Left ventricle myocardium inferior (tissue), 1 donor: ENCODE data around the gene ZBTB2. TPM values are rescaled to one million over a fixed set of nuclear protein-coding genes. Genes with fewer than 3 reads are reported as not detected.

Experiments
- DNase-seq: peaks from one replicate; pipeline ENCODE4 v3.0.0-alpha.2; 2020
- H3K27ac ChIP-seq: fragments of 200-600 bp; replicated peaks from 2 replicates; pipeline ENCODE4 v1.8.0; 2021
- H3K27me3 ChIP-seq: fragments of 200-600 bp; 2 replicates; pipeline ENCODE4 v1.8.0; 2021; ENCODE audit warnings: low read depth
- H3K36me3 ChIP-seq: fragments of 200-600 bp; 2 replicates; pipeline ENCODE4 v1.8.0; 2021
- H3K4me1 ChIP-seq: fragments of 200-600 bp; 2 replicates; pipeline ENCODE4 v1.8.0; 2021
- H3K4me3 ChIP-seq: fragments of 200-600 bp; 2 replicates; pipeline ENCODE4 v1.8.0; 2021; ENCODE audit warnings: mild to moderate bottlenecking, moderate library complexity
- H3K9me3 ChIP-seq: fragments of 200-600 bp; replicated peaks from 2 replicates; pipeline ENCODE4 v1.8.0; 2021
- intact Hi-C: fragments of 100-400 bp; cut with micrococcal nuclease; formaldehyde crosslinking; loops from one replicate; pipeline ENCODE4 v1.11.0; 2022
- total RNA-seq: library from RNA; stranded (reverse); fragmentation: NEBNext Ultra II Directional; extraction: Animal tissue kit (Norgen Biotek cat#: 25700); gene quantifications from one replicate; pipeline ENCODE4 v1.2.1, GENCODE V29; 2021
- TF ChIP-seq, protein P1 (sequence below): fragments of 200-600 bp; IDR thresholded peaks from 2 replicates; pipeline ENCODE4 v1.8.0; 2021; ENCODE audit warnings: antibody characterized with exemption, mild to moderate bottlenecking, borderline replicate concordance
- donor health status: DM: no; HTN: yes; CAD: no; lungs with severe emphysema.

The ZBTB2 gene
- total RNA-seq, 1 donor from 2014 or later, result 4.6 TPM

DNA sequence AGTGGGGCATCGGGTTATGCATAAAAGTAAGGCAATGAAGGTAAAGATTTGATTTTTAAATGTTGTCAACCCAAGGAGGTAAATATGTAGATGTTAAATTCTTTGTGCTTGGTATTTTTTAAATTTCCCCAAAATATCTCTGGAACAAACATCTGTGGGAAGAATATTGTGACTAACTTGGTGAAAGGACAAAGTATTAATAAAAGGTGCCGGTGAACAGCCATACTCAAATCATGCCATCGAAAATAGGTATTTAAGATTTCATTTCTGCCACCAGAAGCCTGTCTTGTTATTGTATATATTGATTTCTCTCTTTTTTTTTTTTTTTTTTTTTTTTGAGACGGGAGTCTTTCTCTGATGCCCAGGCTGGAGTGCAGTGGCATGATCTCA is 12.6 kb upstream of the ZBTB2 start:
- Histone ChIP-seq H3K27ac (no peak overlapping the region), H3K4me1 (peaks cover 20% of the 10 kb centered on the region), H3K4me3 (no peak overlapping the region), H3K27me3 (no peaks in the 10 kb centered on the region), H3K9me3 (no peaks in the 10 kb centered on the region), H3K36me3 (peaks cover 28% of the 10 kb centered on the region)
- intact Hi-C loops, result no loop called here
- TF ChIP-seq, protein P1, sequence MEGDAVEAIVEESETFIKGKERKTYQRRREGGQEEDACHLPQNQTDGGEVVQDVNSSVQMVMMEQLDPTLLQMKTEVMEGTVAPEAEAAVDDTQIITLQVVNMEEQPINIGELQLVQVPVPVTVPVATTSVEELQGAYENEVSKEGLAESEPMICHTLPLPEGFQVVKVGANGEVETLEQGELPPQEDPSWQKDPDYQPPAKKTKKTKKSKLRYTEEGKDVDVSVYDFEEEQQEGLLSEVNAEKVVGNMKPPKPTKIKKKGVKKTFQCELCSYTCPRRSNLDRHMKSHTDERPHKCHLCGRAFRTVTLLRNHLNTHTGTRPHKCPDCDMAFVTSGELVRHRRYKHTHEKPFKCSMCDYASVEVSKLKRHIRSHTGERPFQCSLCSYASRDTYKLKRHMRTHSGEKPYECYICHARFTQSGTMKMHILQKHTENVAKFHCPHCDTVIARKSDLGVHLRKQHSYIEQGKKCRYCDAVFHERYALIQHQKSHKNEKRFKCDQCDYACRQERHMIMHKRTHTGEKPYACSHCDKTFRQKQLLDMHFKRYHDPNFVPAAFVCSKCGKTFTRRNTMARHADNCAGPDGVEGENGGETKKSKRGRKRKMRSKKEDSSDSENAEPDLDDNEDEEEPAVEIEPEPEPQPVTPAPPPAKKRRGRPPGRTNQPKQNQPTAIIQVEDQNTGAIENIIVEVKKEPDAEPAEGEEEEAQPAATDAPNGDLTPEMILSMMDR, result no peak
- no peak for DNase-seq

DNA sequence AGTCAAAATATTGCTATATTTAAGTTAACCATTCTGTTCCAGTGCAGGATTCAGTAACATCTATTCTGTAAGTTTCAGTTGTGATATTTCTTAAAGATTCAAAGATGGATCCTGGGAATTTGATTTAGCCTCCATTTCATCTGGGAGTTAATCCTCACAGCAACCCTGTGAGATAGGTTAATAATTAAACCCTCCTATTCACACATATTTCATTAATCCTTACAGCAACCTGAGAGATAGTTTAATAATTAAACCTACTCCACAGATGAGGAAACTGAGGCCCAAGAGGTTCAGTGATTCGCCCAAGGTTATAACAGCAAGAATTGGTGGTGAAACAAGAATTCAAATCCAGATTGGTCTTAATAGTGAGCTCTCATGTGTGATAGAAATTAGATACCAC is 10.9 kb upstream of the ZBTB2 start:
- Histone ChIP-seq H3K27ac (no peak overlapping the region), H3K27me3 (no peaks in the 10 kb centered on the region), H3K4me3 (no peak overlapping the region), H3K4me1 (peaks cover 30% of the 10 kb centered on the region), H3K36me3 (peaks cover 22% of the 10 kb centered on the region), H3K9me3 (no peaks in the 10 kb centered on the region)
- intact Hi-C loops, result no loop called here
- no peak for DNase-seq
- TF ChIP-seq, protein P1, result no peak

DNA sequence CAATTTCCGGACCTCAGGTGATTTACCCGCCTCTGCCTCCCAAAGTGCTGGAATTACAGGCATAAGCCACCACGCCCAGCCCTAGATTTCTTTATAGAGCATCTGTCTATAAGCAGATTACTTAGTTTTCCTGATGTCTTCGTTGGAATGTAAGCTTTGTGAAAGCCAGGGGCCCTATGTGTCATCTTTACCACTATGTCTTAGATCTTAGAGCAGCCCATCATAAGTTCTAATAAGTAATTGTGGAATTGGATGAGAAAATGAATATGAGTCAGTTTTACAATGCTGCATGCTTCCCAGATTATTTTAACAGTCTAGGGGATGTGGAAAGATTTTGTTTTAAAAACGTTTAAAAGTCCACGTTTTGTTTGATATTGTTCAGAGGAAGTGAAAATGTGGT is 9.1 kb upstream of the ZBTB2 start:
- intact Hi-C loops, result no loop called here
- DNase-seq, result no peak
- Histone ChIP-seq H3K27ac (no peak overlapping the region), H3K4me1 (peaks cover 41% of the 10 kb centered on the region), H3K4me3 (no peak overlapping the region), H3K9me3 (no peaks in the 10 kb centered on the region), H3K27me3 (no peaks in the 10 kb centered on the region), H3K36me3 (peaks cover 22% of the 10 kb centered on the region)
- TF ChIP-seq, protein P1, result no peak

DNA sequence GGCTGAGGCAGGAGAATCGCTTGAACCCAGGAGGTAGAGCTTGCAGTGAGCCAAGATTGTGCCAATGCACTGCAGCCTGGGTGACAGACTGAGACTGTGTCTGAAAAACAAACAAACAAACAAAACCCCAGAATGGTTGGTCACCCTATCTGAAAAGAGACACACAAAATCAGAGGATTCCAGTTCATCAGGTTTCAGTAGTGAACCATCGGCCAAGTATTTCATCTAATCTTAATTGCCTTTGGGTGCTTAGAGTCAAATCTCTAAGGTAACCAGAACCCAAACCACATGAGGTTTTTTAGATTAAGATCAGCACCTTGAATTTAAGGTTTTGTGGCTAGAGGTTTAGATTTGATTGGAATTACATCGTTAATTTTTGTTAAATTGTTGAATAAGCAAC is 8.3 kb upstream of the ZBTB2 start:
- DNase-seq, result no peak
- Histone ChIP-seq H3K27ac (no peak overlapping the region), H3K4me3 (no peak overlapping the region), H3K27me3 (no peaks in the 10 kb centered on the region), H3K4me1 (peaks cover 49% of the 10 kb centered on the region), H3K36me3 (peaks cover 15% of the 10 kb centered on the region), H3K9me3 (no peaks in the 10 kb centered on the region)
- TF ChIP-seq, protein P1, result no peak
- intact Hi-C loops, result no loop called here

DNA sequence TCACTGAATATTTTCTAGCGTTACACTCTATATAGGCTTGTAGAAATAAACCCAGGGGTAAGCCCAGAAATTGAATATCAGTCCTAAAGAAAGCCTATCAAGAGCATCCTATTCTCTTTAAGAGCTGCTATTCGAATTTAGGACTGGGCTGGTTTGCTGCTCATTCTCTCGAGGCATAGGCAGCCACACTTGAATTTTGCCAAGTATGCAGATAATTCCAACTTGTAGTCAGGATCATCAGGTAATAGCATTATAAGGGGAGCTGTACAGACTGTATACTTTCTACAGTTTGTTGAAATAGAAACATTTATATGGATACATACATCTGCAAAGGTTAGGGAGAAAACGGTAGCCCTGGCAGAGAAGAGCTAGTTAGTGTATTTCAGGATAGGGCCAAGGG is 2.1 kb upstream of the ZBTB2 start:
- Histone ChIP-seq H3K9me3 (no peaks in the 10 kb centered on the region), H3K27me3 (no peaks in the 10 kb centered on the region), H3K4me1 (peaks cover 82% of the 10 kb centered on the region), H3K4me3 (peak overlapping the region; percentile 96), H3K36me3 (no peaks in the 10 kb centered on the region), H3K27ac (peak overlapping the region; percentile 100)
- DNase-seq, result no peak
- TF ChIP-seq, protein P1, result no peak
- intact Hi-C loops, result no loop called here

DNA sequence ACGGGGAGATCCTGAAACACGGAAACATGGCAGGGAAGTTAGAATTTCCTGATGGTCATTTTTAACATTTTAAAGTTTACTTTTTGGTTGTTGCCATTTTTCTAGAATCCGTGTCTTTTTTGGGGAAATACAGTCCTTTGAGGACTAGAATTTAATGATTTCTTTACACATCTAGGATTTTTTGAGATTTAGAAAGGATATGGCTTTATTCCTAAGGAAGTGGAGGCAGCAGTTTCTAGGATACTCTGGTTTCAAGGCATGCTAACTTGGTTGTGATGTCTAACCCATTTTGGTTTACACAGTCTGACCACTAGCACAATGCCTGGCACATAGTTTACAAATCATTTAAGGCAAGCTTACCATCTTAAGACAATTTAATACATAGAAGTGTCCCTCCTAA is 1.1 kb upstream of the ZBTB2 start:
- peaks cover 85% of the 10 kb centered on the region for H3K4me1 ChIP-seq
- peak overlapping the region; percentile 96 for H3K4me3 ChIP-seq
- H3K36me3 ChIP-seq, result no peaks in the 10 kb centered on the region
- intact Hi-C loops, result no loop called here
- H3K9me3 ChIP-seq, result no peaks in the 10 kb centered on the region
- no peak for DNase-seq
- H3K27ac ChIP-seq, result peak overlapping the region; percentile 100
- TF ChIP-seq, protein P1, result no peak
- H3K27me3 ChIP-seq, result no peaks in the 10 kb centered on the region
